ENCODE data around the gene FBLN2. TPM values are rescaled to one million over a fixed set of nuclear protein-coding genes. Genes with fewer than 3 reads are reported as not detected.

The FBLN2 gene
- total and polyA plus RNA-seq, 2 of the 4 experiments (the other 2 are of a cell fraction), result 11.8 to 60.8 TPM

DNA sequence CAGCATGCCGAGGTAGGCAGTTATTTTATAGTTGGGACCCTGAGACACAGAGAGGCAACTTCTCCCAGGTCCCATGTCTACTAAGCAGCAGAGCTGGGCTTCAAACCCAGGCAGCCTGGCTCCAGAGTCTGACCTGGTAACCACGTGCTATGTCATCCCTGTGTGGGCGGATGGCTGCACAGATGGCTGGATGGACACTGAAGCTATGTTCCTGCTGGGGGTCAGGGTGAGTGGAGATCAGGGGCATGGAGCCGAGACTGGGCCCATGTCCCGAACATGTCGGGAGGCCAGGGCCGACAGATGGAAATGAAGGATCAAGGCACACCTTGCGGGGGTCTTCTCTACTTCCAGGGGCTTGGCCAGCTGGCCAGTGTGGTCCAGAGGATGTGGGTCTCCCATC is 9.3 kb upstream of the FBLN2 start:
- H2AK9ac ChIP-seq (replicated peaks; ENCODE audit: low read depth, low read length, poor library complexity), result peak overlapping the region; percentile 78
- TF ChIP-seq MAFK (IDR thresholded peaks at IDR 0.05; ENCODE audit: low read depth, low read length), result 0 out of 2 replicates have a peak, but pooled peaks have one; percentile 40
- TF ChIP-seq SMC3 (IDR thresholded peaks at IDR 0.05; ENCODE audit: low read depth, low read length), result no peak
- peak overlapping the region; percentile 20 for H3K18ac ChIP-seq (ENCODE audit: low read depth, low read length)
- no TSS peak for BruUV-seq (replicated peaks)
- H4K20me1 ChIP-seq (ENCODE audit: insufficient read depth, low read length), result no peaks in the 10 kb centered on the region
- H3K4me2 ChIP-seq (ENCODE audit: low read depth, low read length), result no peak overlapping the region
- H2AK5ac ChIP-seq (ENCODE audit: low read depth, low read length), result peak overlapping the region; percentile 64; the same call in 1 of the 2 replicates
- no peaks in the 10 kb centered on the region for H3K79me1 ChIP-seq (ENCODE audit: low read depth in 1 of 2, low read length in 2 of 2)
- H4K91ac ChIP-seq (ENCODE audit: insufficient read depth, low read depth, low read length), result peak overlapping the region; percentile 99
- 0 out of 2 replicates have a peak, but pooled peaks cover 3% of the 10 kb centered on the region for H3K9me3 ChIP-seq (ENCODE audit: control insufficient read depth, insufficient read depth, low read length)
- H4K8ac ChIP-seq (ENCODE audit: low read depth in 2 of 2, low read length in 2 of 2), result peak overlapping the region in 1 of 2 experiments; percentile 90; a peak in 3 of 4 replicates
- H3K4ac ChIP-seq (ENCODE audit: low read depth, low read length), result peak overlapping the region; percentile 98
- no peak overlapping the region for H3K56ac ChIP-seq (ENCODE audit: extremely low read depth, insufficient read depth, low read length)
- no peak overlapping the region for H3K9ac ChIP-seq (ENCODE audit: low read depth, low read length)
- in situ Hi-C loops (cut with MboI; ENCODE audit: low sequenced_read_pairs) (no loop called here), dilution Hi-C loops (cut with HindIII; ENCODE audit: low sequenced_read_pairs, unreplicated experiment) (no loop called here), intact Hi-C loops (cut with micrococcal nuclease) (no loop called here)
- CTCF ChIA-PET, result interaction anchor here (0.9 kb wide), 1 partner anchor 118 kb away, joined by 3 read pairs; no protein-coding TSS in a partner anchor
- H2BK5ac ChIP-seq (ENCODE audit: low read depth, low read length, poor library complexity, severe bottlenecking), result peak overlapping the region; percentile 85
- 0 out of 2 replicates have a peak overlapping the region, but pooled peaks have one; percentile 39 for H3K14ac ChIP-seq (replicated peaks; ENCODE audit: low read depth, low read length)
- peak overlapping the region; percentile 91; the same call in 2 of the 3 replicates for H2BK15ac ChIP-seq (ENCODE audit: low read depth, low read length)
- H3K36me3 ChIP-seq (ENCODE audit: control insufficient read depth, insufficient read depth, low read length), result no peaks in the 10 kb centered on the region
- H2BK20ac ChIP-seq (ENCODE audit: low read depth, low read length), result peak overlapping the region; percentile 99
- peak overlapping the region; percentile 68 for H2AFZ ChIP-seq (replicated peaks; ENCODE audit: low read length, poor library complexity)
- H3K9me1 ChIP-seq (ENCODE audit: insufficient read depth, low read length), result peaks cover 27% of the 10 kb centered on the region
- H3K27me3 ChIP-seq (ENCODE audit: control insufficient read depth, insufficient read depth, low read length), result no peaks in the 10 kb centered on the region
- no peak overlapping the region for H3K23ac ChIP-seq (ENCODE audit: low read depth, low read length)
- H3K27ac ChIP-seq (ENCODE audit: insufficient read depth, low read length), result peak overlapping the region; percentile 21
- POLR2A ChIA-PET (ENCODE audit: unreplicated experiment), result no interaction called here
- DNase-seq (peak; percentile 50), ATAC-seq (ENCODE audit: low read depth) (no peak)
- H4K5ac ChIP-seq (ENCODE audit: low read depth, low read length), result peak overlapping the region; percentile 22; the same call in 1 of the 2 replicates
- peak overlapping the region; percentile 98 for H2BK120ac ChIP-seq (ENCODE audit: low read depth, low read length)
- WGBS, 2 experiments (ENCODE audit: extremely low coverage in 2 of 2, insufficient read length in 1 of 2), result no CpG with 5 or more reads among the region's 8 CpGs
- peaks cover 35% of the 10 kb centered on the region for H3K4me1 ChIP-seq (ENCODE audit: control insufficient read depth, insufficient read depth, low read length)
- H3K4me3 ChIP-seq (ENCODE audit: insufficient read depth, low read depth, low read length), result no peak overlapping the region

Measured in IMR-90 (cell line).